Heart left ventricle (tissue), 13 donors: ENCODE results near the gene TMEM52B.
"Not testable (repeated sequence)": the region's sequence is repeated elsewhere in the genome, so short reads cannot be mapped to it uniquely, and the experiment has no call there.

Source experiments
- POLR2A ChIP-seq, 2 donors: fragments of 450-650 bp; IDR thresholded peaks; one replicate each; pipeline ENCODE4 v1.6.1; 2017; ENCODE audit warnings: antibody characterized with exemption in 2 of 2, mild to moderate bottlenecking in 2 of 2, moderate library complexity in 2 of 2
- TF ChIP-seq, protein P1 (sequence below), 12 donors: fragments of 200-600 bp; sonication (generic) in 4 of 12; IDR thresholded peaks; one replicate each; pipeline versions ENCODE4 v1.5.0 to v1.8.0; 2018 to 2022; ENCODE audit warnings: antibody characterized with exemption in 12 of 12, mild to moderate bottlenecking in 5 of 12
- donor health status: ischemic (EF 13 %, LVEDD 7.1; RV severe dilation, severe dysfunction).
- donor health status: DM: no; HTN: yes; CAD: no.
- donor health status: DM: no; HTN: no; CAD: no.
- donor health status: ischemic (EF 25% LVEDD 6.9; RV normal size, moderate dysfunction).
- donor health status: ischemic (EF 25% LVEDD 5.7; RV mildly dilated, moderate dysfunction).
- donor health status: ischemic (EF 35%, LVEDD 5.7; RV mildly dilated, moderate dysfunction).
- donor health status: nonischemic (EF 11% LVEDD 7.7; RV severe dilation, severe dysfunction).
- donor health status: DM: yes; HTN: yes; CAD: no.
- donor health status: PGD.
- donor health status: ischemic (EF 29% LVEDD 5.4; RV normal size, mild dysfunction).
- donor health status: nonischemic (EF 23%, LVEDD 6.1; RV moderate dilation, normal function).

- not testable (repeated sequence) for TF ChIP-seq POLR2A (IDR thresholded peaks at IDR 0.05)
- TF ChIP-seq, protein P1, sequence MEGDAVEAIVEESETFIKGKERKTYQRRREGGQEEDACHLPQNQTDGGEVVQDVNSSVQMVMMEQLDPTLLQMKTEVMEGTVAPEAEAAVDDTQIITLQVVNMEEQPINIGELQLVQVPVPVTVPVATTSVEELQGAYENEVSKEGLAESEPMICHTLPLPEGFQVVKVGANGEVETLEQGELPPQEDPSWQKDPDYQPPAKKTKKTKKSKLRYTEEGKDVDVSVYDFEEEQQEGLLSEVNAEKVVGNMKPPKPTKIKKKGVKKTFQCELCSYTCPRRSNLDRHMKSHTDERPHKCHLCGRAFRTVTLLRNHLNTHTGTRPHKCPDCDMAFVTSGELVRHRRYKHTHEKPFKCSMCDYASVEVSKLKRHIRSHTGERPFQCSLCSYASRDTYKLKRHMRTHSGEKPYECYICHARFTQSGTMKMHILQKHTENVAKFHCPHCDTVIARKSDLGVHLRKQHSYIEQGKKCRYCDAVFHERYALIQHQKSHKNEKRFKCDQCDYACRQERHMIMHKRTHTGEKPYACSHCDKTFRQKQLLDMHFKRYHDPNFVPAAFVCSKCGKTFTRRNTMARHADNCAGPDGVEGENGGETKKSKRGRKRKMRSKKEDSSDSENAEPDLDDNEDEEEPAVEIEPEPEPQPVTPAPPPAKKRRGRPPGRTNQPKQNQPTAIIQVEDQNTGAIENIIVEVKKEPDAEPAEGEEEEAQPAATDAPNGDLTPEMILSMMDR (IDR thresholded peaks at IDR 0.05), result not testable (repeated sequence)
Observed at GRCh38 chr12:10215946-10216345, 37.1 kb downstream of the TMEM52B start.
